Endothelial cell of umbilical vein (primary cell): ENCODE measurements around the gene CLEC5A.

Source experiments
- JUN ChIP-seq: IDR thresholded peaks from 2 replicates; pipeline ENCODE4 v1.6.1; 2011; ENCODE audit warnings: borderline replicate concordance, low read depth; ENCODE audit not compliant: insufficient read length, insufficient read depth
- TF ChIP-seq, protein P1 (sequence below), 2 donors: IDR thresholded peaks; 1 replicate in 1 of 2; 2 replicates in 1 of 2; pipeline ENCODE4 v1.5.1; 2011; ENCODE audit warnings: low read length in 2 of 2, mild to moderate bottlenecking in 2 of 2, moderate library complexity in 2 of 2, control low read depth in 1 of 2, inconsistent platforms in 1 of 2, low read depth in 1 of 2; ENCODE audit not compliant: insufficient read depth in 1 of 2; ENCODE audit errors: extremely low read depth in 1 of 2

DNA sequence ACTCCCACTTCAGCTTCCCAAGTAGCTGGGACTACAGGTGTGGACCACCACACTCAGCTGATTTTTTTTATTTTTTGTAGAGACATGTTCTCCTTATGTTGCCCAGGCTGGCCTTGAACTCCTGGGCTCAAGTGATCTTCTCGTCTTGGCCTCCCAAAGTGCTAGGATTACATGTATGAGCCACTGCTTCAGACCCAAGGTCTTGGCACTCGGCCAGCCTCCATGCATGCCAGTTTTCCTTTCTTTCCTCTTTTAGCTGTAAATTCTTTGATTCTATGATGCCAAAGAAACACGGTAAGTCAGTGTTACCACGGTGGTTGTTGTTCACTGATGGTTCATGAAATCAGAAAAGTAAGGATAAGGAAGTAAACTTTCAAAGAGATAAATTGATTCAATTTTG is 45.9 kb upstream of the CLEC5A start:
- TF ChIP-seq JUN, result no peak
- TF ChIP-seq, protein P1, sequence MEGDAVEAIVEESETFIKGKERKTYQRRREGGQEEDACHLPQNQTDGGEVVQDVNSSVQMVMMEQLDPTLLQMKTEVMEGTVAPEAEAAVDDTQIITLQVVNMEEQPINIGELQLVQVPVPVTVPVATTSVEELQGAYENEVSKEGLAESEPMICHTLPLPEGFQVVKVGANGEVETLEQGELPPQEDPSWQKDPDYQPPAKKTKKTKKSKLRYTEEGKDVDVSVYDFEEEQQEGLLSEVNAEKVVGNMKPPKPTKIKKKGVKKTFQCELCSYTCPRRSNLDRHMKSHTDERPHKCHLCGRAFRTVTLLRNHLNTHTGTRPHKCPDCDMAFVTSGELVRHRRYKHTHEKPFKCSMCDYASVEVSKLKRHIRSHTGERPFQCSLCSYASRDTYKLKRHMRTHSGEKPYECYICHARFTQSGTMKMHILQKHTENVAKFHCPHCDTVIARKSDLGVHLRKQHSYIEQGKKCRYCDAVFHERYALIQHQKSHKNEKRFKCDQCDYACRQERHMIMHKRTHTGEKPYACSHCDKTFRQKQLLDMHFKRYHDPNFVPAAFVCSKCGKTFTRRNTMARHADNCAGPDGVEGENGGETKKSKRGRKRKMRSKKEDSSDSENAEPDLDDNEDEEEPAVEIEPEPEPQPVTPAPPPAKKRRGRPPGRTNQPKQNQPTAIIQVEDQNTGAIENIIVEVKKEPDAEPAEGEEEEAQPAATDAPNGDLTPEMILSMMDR (IDR thresholded peaks at IDR 0.05; ENCODE audit: extremely low read depth in 1 of 2, insufficient read depth in 1 of 2, low read depth in 1 of 2, low read length in 2 of 2), result no peak
